Stimulated activated CD4-positive, alpha-beta T cell treated with anti-CD3 and anti-CD28 coated beads, Interleukin-15, amount 100 ng/mL, for 24 hours (primary cell): Measurements from ENCODE around the gene SCN1A.
"Not testable (repeated sequence)": the region's sequence is repeated elsewhere in the genome, so short reads cannot be mapped to it uniquely, and the experiment has no call there.

ENCODE experiments used
- DNase-seq: peaks from one replicate; pipeline ENCODE4 v3.0.0-alpha.2; 2020

Gene SCN1A

GRCh38 chr2:166074430-166074829 lies 53.4 kb downstream of the SCN1A start:
- no peak for DNase-seq

GRCh38 chr2:166074011-166074410 lies 53.8 kb downstream of the SCN1A start:
- DNase-seq = no peak

- DNase-seq = no peak
Measured at GRCh38 chr2:166070231-166070630, 57.6 kb downstream of the SCN1A start.

GRCh38 chr2:166068981-166069380 lies 58.8 kb downstream of the SCN1A start:
- DNase-seq = no peak

- DNase-seq = no peak
Measured at GRCh38 chr2:166067229-166067628, 60.6 kb downstream of the SCN1A start.

GRCh38 chr2:166060191-166060590 lies 67.6 kb downstream of the SCN1A start:
- no peak for DNase-seq

- no peak for DNase-seq
Measured at GRCh38 chr2:166057370-166058164, 70.3 kb downstream of the SCN1A start.

GRCh38 chr2:166044853-166045483 lies 82.9 kb downstream of the SCN1A start:
- DNase-seq = no peak

- no peak for DNase-seq
Measured at GRCh38 chr2:166042768-166043390, 84.9 kb downstream of the SCN1A start.

GRCh38 chr2:166042356-166042755 lies 85.5 kb downstream of the SCN1A start:
- DNase-seq = no peak

- no peak for DNase-seq
Measured at GRCh38 chr2:166041613-166042012, 86.2 kb downstream of the SCN1A start.

GRCh38 chr2:166032361-166032760 lies 95.5 kb downstream of the SCN1A start:
- DNase-seq = no peak

GRCh38 chr2:166031054-166031453 lies 96.8 kb downstream of the SCN1A start:
- DNase-seq = no peak

GRCh38 chr2:166025313-166025712 lies 102.5 kb downstream of the SCN1A start:
- no peak for DNase-seq

- no peak for DNase-seq
Measured at GRCh38 chr2:166017208-166017607, 110.6 kb downstream of the SCN1A start.

- no peak for DNase-seq
Measured at GRCh38 chr2:166013878-166014277, 113.9 kb downstream of the SCN1A start.

- DNase-seq = no peak
Measured at GRCh38 chr2:166011660-166012059, 116.2 kb downstream of the SCN1A start.

- DNase-seq = no peak
Measured at GRCh38 chr2:166000401-166000800, 127.4 kb downstream of the SCN1A start.

GRCh38 chr2:165990846-165991245 lies 137.0 kb downstream of the SCN1A start:
- no peak for DNase-seq

GRCh38 chr2:165989851-165990250 lies 138.0 kb downstream of the SCN1A start:
- DNase-seq = no peak

GRCh38 chr2:165985120-165985519 lies 142.7 kb downstream of the SCN1A start:
- no peak for DNase-seq

- DNase-seq = not testable (repeated sequence)
Measured at GRCh38 chr2:165972161-165972560, 155.7 kb downstream of the SCN1A start.

- DNase-seq = no peak
Measured at GRCh38 chr2:165970663-165971062, 157.2 kb downstream of the SCN1A start.

- no peak for DNase-seq
Measured at GRCh38 chr2:165969227-165969626, 158.6 kb downstream of the SCN1A start.
